ENCODE measurements around the gene STX2.

GRCh38 chr12:130804216-130804615 is 34.8 kb downstream of the STX2 start:
- no peak for TF ChIP-seq POLR2A (IDR thresholded peaks at IDR 0.05)
- TF ChIP-seq CTCF (IDR thresholded peaks at IDR 0.05): no peak
- TF ChIP-seq POLR2AphosphoS5 (IDR thresholded peaks at IDR 0.05): no peak
